HepG2 (cell line): ENCODE data around the gene DLX1. TPM values are rescaled to one million over a fixed set of nuclear protein-coding genes. Genes with fewer than 3 reads are reported as not detected.
A peak's percentile ranks its signal among the peaks of the same experiment; 100 is the strongest.

Experiments used
- CC2D1A ChIP-seq: sonication (generic); formaldehyde crosslinking; IDR thresholded peaks from 2 replicates; pipeline ENCODE4 v1.8.1; 2023; ENCODE audit warnings: mild to moderate bottlenecking, missing genetic modification reagents
- GTF2F1 ChIP-seq: fragments of 150-350 bp; IDR thresholded peaks from 2 replicates; pipeline ENCODE4 v1.6.1; 2014; ENCODE audit warnings: low read length
- HMG20A ChIP-seq: IDR thresholded peaks from 2 replicates; pipeline ENCODE4 v1.6.1; 2016; ENCODE audit warnings: borderline replicate concordance
- HOXA5 ChIP-seq: sonication (generic); formaldehyde crosslinking; IDR thresholded peaks from 2 replicates; pipeline ENCODE4 v1.4.0; 2020; ENCODE audit warnings: missing genetic modification reagents
- KDM3A ChIP-seq: IDR thresholded peaks from 2 replicates; pipeline ENCODE4 v1.6.1; 2018; ENCODE audit warnings: low read depth, missing compliant biosample characterization
- MZF1 ChIP-seq: sonication (generic); formaldehyde crosslinking; IDR thresholded peaks from 2 replicates; pipeline ENCODE4 v1.8.1; 2023; ENCODE audit warnings: mild to moderate bottlenecking, missing genetic modification reagents, borderline replicate concordance
- NFRKB ChIP-seq: fragments of 450-650 bp; IDR thresholded peaks from 2 replicates; pipeline ENCODE4 v1.6.1; 2017
- NFYB ChIP-seq: sonication (generic); formaldehyde crosslinking; IDR thresholded peaks from 2 replicates; pipeline ENCODE4 v1.4.0; 2020; ENCODE audit warnings: missing genetic modification reagents
- NR1H2 ChIP-seq: sonication (generic); formaldehyde crosslinking; IDR thresholded peaks from 2 replicates; pipeline ENCODE4 v1.8.1; 2022; ENCODE audit warnings: low read depth, missing genetic modification reagents, borderline replicate concordance
- POLR2A ChIP-seq, 2 experiments: IDR thresholded peaks; 2 replicates each; pipeline ENCODE4 v1.6.1; 2011; ENCODE audit warnings: low read depth in 2 of 2, low read length in 2 of 2, mild to moderate bottlenecking in 1 of 2, moderate library complexity in 1 of 2; ENCODE audit not compliant: insufficient read depth in 1 of 2
- TMF1 ChIP-seq: sonication (generic); formaldehyde crosslinking; IDR thresholded peaks from 2 replicates; pipeline ENCODE4 v1.8.1; 2022; ENCODE audit warnings: low read depth, missing genetic modification reagents
- ZBTB7A ChIP-seq: sonication (generic); formaldehyde crosslinking; IDR thresholded peaks from 2 replicates; pipeline ENCODE4 v1.8.0; 2022; ENCODE audit warnings: mild to moderate bottlenecking, missing genetic modification reagents
- ZNF10 ChIP-seq: sonication (generic); formaldehyde crosslinking; IDR thresholded peaks from 2 replicates; pipeline ENCODE4 v1.4.0; 2020; ENCODE audit warnings: mild to moderate bottlenecking, low read depth, missing genetic modification reagents, borderline replicate concordance
- ZNF124 ChIP-seq: sonication (generic); formaldehyde crosslinking; IDR thresholded peaks from 2 replicates; pipeline ENCODE4 v1.4.0; 2020; ENCODE audit warnings: missing genetic modification reagents
- ZNF230 ChIP-seq: sonication (generic); formaldehyde crosslinking; IDR thresholded peaks from 2 replicates; pipeline ENCODE4 v1.4.0; 2020; ENCODE audit warnings: mild to moderate bottlenecking, missing genetic modification reagents
- ZNF232 ChIP-seq: sonication (generic); formaldehyde crosslinking; IDR thresholded peaks from 2 replicates; pipeline ENCODE4 v1.4.0; 2020; ENCODE audit warnings: missing genetic modification reagents, borderline replicate concordance
- ZNF510 ChIP-seq: sonication (generic); formaldehyde crosslinking; IDR thresholded peaks from 2 replicates; pipeline ENCODE4 v1.4.0; 2020; ENCODE audit warnings: low read depth, mild to moderate bottlenecking, missing genetic modification reagents
- ZNF615 ChIP-seq: sonication (generic); formaldehyde crosslinking; IDR thresholded peaks from 2 replicates; pipeline ENCODE4 v1.5.0; 2020; ENCODE audit warnings: mild to moderate bottlenecking, missing genetic modification reagents, borderline replicate concordance
- polyA plus RNA-seq, 8 experiments: library from polyadenylated mRNA; depleted of rRNA in 3 of 8; stranded (reverse) in 7 of 8; unstranded in 1 of 8; fragments of >200 nt; fragmentation: Illumina TruSeq in 4 of 8; extraction: Trizol in 4 of 8; gene quantifications; 2 replicates each; pipeline versions ENCODE4 v1.2.1 to v1.2.3, GENCODE V29; 2011 to 2016; ENCODE audit warnings: low read depth in 4 of 8, missing spikeins in 1 of 8, mixed read lengths in 1 of 8; ENCODE audit not compliant: insufficient read depth in 1 of 8
- total RNA-seq, 5 experiments: library from RNA; depleted of rRNA; stranded (reverse); fragments of >200 nt; fragmentation: Illumina TruSeq; extraction: Trizol; gene quantifications; 2 replicates each; pipeline ENCODE4 v1.2.3, GENCODE V29; 2016; ENCODE audit warnings: low read depth in 1 of 5
- TF ChIP-seq, protein P1 (sequence below): sonication (generic); formaldehyde crosslinking; IDR thresholded peaks from 2 replicates; pipeline ENCODE4 v1.8.0; 2022; ENCODE audit warnings: missing genetic modification reagents, mild to moderate bottlenecking, moderate library complexity, borderline replicate concordance
- TF ChIP-seq, protein P2 (sequence below): sonication (generic); formaldehyde crosslinking; conservative IDR thresholded peaks from 2 replicates; pipeline ENCODE4 v1.5.0; 2020; ENCODE audit warnings: missing genetic modification reagents
- TF ChIP-seq, protein P3 (sequence below): sonication (generic); formaldehyde crosslinking; conservative IDR thresholded peaks from 2 replicates; pipeline ENCODE4 v1.8.0; 2022; ENCODE audit warnings: low read depth, missing genetic modification reagents
- TF ChIP-seq, protein P4 (sequence below): sonication (generic); formaldehyde crosslinking; IDR thresholded peaks from 2 replicates; pipeline ENCODE4 v1.4.0; 2020; ENCODE audit warnings: missing genetic modification reagents, borderline replicate concordance

The DLX1 gene
- total and polyA plus RNA-seq, 2 of the 13 experiments (the other 11 are each of a cell fraction or from before 2014, with no cell fraction given) = 0.18 to 0.86 TPM

DNA sequence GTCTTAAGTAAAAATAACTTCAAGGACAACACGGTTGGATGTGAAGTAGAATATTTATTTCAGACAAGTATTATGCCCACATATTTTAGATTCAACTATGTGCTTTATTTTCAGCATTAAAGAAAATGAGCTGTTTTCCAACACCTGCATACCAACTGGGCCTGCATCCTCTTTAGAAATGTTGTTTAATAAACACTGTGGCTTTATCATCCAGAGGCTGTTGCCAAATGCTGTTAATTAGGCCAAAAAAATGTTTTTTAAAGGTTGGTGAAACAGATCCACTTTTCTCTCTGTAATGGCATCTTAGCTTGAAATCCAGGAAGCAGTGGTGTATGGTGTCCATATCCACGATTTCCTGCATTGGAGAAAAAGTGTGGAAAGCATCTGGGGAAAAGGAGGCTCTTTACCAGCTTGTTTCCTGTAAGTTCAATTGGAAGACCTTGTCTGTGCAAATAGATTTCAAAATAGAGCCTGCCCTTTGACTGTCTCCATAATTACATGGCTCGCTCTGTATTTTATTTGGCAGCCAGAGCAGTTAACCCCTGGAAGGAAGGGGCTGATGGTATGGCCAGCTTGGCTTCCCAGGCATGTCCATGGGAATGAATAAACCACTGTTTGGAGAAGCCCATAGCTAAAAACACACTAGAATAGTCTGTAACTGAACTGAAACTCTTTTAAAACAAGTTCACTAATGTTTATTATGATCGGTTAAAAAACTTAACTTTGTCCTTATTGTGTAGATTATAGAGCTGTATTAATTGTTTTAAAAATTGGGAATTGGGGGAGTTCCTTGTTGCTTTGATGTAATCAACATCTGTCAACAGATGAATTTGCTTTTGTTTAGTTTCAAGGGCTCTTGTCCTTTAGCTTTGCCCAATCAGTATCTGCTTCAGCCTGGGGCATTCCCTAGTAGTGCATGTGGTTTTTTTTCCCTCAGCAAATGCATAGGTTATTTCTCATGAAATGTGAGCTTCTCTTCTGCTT, 33.0 kb upstream of the DLX1 start (continued):
- TF ChIP-seq, protein P1, sequence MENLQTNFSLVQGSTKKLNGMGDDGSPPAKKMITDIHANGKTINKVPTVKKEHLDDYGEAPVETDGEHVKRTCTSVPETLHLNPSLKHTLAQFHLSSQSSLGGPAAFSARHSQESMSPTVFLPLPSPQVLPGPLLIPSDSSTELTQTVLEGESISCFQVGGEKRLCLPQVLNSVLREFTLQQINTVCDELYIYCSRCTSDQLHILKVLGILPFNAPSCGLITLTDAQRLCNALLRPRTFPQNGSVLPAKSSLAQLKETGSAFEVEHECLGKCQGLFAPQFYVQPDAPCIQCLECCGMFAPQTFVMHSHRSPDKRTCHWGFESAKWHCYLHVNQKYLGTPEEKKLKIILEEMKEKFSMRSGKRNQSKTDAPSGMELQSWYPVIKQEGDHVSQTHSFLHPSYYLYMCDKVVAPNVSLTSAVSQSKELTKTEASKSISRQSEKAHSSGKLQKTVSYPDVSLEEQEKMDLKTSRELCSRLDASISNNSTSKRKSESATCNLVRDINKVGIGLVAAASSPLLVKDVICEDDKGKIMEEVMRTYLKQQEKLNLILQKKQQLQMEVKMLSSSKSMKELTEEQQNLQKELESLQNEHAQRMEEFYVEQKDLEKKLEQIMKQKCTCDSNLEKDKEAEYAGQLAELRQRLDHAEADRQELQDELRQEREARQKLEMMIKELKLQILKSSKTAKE (CRISPR knock-in tag) = peak; percentile 96
- TF ChIP-seq ZNF510 (CRISPR knock-in tag) = no peak
- TF ChIP-seq, protein P2, sequence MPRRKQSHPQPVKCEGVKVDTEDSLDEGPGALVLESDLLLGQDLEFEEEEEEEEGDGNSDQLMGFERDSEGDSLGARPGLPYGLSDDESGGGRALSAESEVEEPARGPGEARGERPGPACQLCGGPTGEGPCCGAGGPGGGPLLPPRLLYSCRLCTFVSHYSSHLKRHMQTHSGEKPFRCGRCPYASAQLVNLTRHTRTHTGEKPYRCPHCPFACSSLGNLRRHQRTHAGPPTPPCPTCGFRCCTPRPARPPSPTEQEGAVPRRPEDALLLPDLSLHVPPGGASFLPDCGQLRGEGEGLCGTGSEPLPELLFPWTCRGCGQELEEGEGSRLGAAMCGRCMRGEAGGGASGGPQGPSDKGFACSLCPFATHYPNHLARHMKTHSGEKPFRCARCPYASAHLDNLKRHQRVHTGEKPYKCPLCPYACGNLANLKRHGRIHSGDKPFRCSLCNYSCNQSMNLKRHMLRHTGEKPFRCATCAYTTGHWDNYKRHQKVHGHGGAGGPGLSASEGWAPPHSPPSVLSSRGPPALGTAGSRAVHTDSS = no peak
- TF ChIP-seq ZNF10 (CRISPR knock-in tag) = no peak
- TF ChIP-seq MZF1 (CRISPR knock-in tag) = no peak
- 0 out of 2 replicates have a peak, but pooled peaks have one; percentile 16 for TF ChIP-seq NFYB (CRISPR knock-in tag)
- TF ChIP-seq ZNF230 = no peak; the same call in 1 of the 2 replicates
- TF ChIP-seq, protein P3, sequence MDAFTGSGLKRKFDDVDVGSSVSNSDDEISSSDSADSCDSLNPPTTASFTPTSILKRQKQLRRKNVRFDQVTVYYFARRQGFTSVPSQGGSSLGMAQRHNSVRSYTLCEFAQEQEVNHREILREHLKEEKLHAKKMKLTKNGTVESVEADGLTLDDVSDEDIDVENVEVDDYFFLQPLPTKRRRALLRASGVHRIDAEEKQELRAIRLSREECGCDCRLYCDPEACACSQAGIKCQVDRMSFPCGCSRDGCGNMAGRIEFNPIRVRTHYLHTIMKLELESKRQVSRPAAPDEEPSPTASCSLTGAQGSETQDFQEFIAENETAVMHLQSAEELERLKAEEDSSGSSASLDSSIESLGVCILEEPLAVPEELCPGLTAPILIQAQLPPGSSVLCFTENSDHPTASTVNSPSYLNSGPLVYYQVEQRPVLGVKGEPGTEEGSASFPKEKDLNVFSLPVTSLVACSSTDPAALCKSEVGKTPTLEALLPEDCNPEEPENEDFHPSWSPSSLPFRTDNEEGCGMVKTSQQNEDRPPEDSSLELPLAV (CRISPR knock-in tag) = no peak
- TF ChIP-seq ZNF232 = peak; percentile 34; the same call in 1 of the 2 replicates
- peak; percentile 89 for TF ChIP-seq HOXA5
- peak; percentile 64 for TF ChIP-seq KDM3A (CRISPR knock-in tag)
- peak; percentile 97 for TF ChIP-seq HMG20A (CRISPR knock-in tag)
- no peak for TF ChIP-seq GTF2F1
- TF ChIP-seq TMF1 = no peak
- TF ChIP-seq NFRKB = no peak
- TF ChIP-seq POLR2A (IDR thresholded peaks at IDR 0.05; ENCODE audit: insufficient read depth in 1 of 2, low read depth in 2 of 2, low read length in 2 of 2) = no peak
- TF ChIP-seq ZNF615 (CRISPR knock-in tag) = no peak
- TF ChIP-seq, protein P4, sequence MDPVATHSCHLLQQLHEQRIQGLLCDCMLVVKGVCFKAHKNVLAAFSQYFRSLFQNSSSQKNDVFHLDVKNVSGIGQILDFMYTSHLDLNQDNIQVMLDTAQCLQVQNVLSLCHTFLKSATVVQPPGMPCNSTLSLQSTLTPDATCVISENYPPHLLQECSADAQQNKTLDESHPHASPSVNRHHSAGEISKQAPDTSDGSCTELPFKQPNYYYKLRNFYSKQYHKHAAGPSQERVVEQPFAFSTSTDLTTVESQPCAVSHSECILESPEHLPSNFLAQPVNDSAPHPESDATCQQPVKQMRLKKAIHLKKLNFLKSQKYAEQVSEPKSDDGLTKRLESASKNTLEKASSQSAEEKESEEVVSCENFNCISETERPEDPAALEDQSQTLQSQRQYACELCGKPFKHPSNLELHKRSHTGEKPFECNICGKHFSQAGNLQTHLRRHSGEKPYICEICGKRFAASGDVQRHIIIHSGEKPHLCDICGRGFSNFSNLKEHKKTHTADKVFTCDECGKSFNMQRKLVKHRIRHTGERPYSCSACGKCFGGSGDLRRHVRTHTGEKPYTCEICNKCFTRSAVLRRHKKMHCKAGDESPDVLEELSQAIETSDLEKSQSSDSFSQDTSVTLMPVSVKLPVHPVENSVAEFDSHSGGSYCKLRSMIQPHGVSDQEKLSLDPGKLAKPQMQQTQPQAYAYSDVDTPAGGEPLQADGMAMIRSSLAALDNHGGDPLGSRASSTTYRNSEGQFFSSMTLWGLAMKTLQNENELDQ (CRISPR knock-in tag) = no peak; the same call in 1 of the 2 replicates
- no peak for TF ChIP-seq CC2D1A (CRISPR knock-in tag)
- TF ChIP-seq NR1H2 (CRISPR knock-in tag) = no peak
- peak; percentile 85; the same call in 1 of the 2 replicates for TF ChIP-seq ZNF124 (CRISPR knock-in tag)
- no peak for TF ChIP-seq ZBTB7A (CRISPR knock-in tag)
